OCI-LY1 (cell line): Measurements from ENCODE around the gene OLIG3.

ENCODE experiments used
- H2AFZ ChIP-seq: fragments of 200-600 bp; sonication (generic), shearing (Covaris generic); 2 replicates; pipeline ENCODE4 v1.6.0; 2014; ENCODE audit warnings: antibody characterized with exemption, mild to moderate bottlenecking, low read length
- H3F3A ChIP-seq: fragments of 200-600 bp; sonication (generic), shearing (Covaris generic); 2 replicates; pipeline ENCODE4 v1.6.0; 2014; ENCODE audit warnings: mild to moderate bottlenecking, antibody characterized with exemption, low read length, moderate library complexity; ENCODE audit not compliant: insufficient read depth
- H3K27ac ChIP-seq: fragments of 200-600 bp; sonication (generic); 2 replicates; pipeline ENCODE4 v1.5.1; 2014; ENCODE audit warnings: low read length, mixed run types, mild to moderate bottlenecking, low read depth; ENCODE audit not compliant: poor library complexity, severe bottlenecking
- H3K27me3 ChIP-seq: fragments of 200-600 bp; sonication (generic); 2 replicates; pipeline ENCODE4 v1.6.0; 2014; ENCODE audit warnings: antibody characterized with exemption, mild to moderate bottlenecking, low read length, moderate library complexity; ENCODE audit not compliant: insufficient read depth
- H3K36me3 ChIP-seq: fragments of 200-600 bp; sonication (generic); 2 replicates; pipeline ENCODE4 v1.6.1; 2014; ENCODE audit warnings: mild to moderate bottlenecking, antibody characterized with exemption, low read length, moderate library complexity, mixed read lengths; ENCODE audit not compliant: insufficient read depth
- H3K4me1 ChIP-seq: fragments of 200-600 bp; sonication (generic); 2 replicates; pipeline ENCODE4 v1.5.1; 2014; ENCODE audit warnings: mild to moderate bottlenecking, low read length, moderate library complexity; ENCODE audit not compliant: insufficient read depth, severe bottlenecking
- H3K4me2 ChIP-seq: fragments of 200-600 bp; sonication (generic), shearing (Covaris generic); 2 replicates; pipeline ENCODE4 v1.6.1; 2014; ENCODE audit warnings: low read length
- H3K4me3 ChIP-seq: fragments of 200-600 bp; sonication (generic); 2 replicates; pipeline ENCODE4 v1.5.1; 2014; ENCODE audit warnings: low read length, low read depth, mild to moderate bottlenecking, mixed read lengths; ENCODE audit not compliant: poor library complexity, severe bottlenecking
- H3K79me2 ChIP-seq: fragments of 200-600 bp; shearing (Covaris generic); 2 replicates; pipeline ENCODE4 v1.6.1; 2016; ENCODE audit warnings: mixed run types, low read length, mixed read lengths; ENCODE audit not compliant: insufficient read depth
- H3K9ac ChIP-seq: fragments of 200-600 bp; sonication (generic), shearing (Covaris generic); 2 replicates; pipeline ENCODE4 v1.6.1; 2014; ENCODE audit warnings: mild to moderate bottlenecking, low read length, mixed read lengths
- H3K9me2 ChIP-seq: fragments of 200-600 bp; sonication (generic), shearing (Covaris generic); 2 replicates; pipeline ENCODE4 v1.6.1; 2014; ENCODE audit warnings: low read depth, mild to moderate bottlenecking, low read length, mixed read lengths
- H3K9me3 ChIP-seq: fragments of 200-600 bp; shearing (Covaris generic); 2 replicates; pipeline ENCODE4 v1.6.1; 2014; ENCODE audit warnings: low read length, mixed read lengths
- H4K20me1 ChIP-seq: fragments of 200-600 bp; sonication (generic), shearing (Covaris generic); 2 replicates; pipeline ENCODE4 v1.6.0; 2016; ENCODE audit warnings: mild to moderate bottlenecking, low read length; ENCODE audit not compliant: insufficient read depth
- EZH2 ChIP-seq: fragments of 200-600 bp; sonication (generic), shearing (Covaris generic); IDR thresholded peaks from 2 replicates; pipeline ENCODE4 v1.8.0; 2017; ENCODE audit warnings: borderline replicate concordance, mixed run types, mild to moderate bottlenecking, antibody characterized with exemption, low read length, moderate library complexity, mixed read lengths
- TF ChIP-seq, protein P1 (sequence below): fragments of 200-600 bp; sonication (generic), shearing (Covaris generic); IDR thresholded peaks from 2 replicates; pipeline ENCODE4 v1.5.1; 2017; ENCODE audit warnings: mild to moderate bottlenecking, antibody characterized with exemption, low read length, moderate library complexity, mixed read lengths

Gene OLIG3

DNA sequence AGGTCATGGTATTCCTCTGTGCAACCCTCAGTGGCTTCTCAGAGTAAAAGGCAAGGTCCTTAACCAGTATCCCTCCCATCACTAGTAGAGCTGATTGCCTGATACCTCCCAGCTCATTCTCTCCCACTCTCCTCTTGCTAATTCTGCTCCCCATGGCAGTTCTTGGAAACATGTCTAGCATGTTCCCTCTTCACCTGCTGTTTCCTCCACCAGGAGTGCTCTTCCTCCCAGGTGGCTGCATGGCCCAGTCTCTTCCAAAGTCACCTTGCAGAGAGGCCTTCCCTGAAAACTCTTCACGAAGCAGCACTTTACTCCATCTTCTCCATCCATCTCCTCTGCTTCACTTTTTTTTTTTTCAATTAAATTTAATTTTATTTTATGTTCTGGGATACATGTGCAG lies 36.2 kb upstream of the OLIG3 start:
- TF ChIP-seq EZH2 = no peak
- TF ChIP-seq, protein P1, sequence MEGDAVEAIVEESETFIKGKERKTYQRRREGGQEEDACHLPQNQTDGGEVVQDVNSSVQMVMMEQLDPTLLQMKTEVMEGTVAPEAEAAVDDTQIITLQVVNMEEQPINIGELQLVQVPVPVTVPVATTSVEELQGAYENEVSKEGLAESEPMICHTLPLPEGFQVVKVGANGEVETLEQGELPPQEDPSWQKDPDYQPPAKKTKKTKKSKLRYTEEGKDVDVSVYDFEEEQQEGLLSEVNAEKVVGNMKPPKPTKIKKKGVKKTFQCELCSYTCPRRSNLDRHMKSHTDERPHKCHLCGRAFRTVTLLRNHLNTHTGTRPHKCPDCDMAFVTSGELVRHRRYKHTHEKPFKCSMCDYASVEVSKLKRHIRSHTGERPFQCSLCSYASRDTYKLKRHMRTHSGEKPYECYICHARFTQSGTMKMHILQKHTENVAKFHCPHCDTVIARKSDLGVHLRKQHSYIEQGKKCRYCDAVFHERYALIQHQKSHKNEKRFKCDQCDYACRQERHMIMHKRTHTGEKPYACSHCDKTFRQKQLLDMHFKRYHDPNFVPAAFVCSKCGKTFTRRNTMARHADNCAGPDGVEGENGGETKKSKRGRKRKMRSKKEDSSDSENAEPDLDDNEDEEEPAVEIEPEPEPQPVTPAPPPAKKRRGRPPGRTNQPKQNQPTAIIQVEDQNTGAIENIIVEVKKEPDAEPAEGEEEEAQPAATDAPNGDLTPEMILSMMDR = no peak
- Histone ChIP-seq H4K20me1 (no peaks in the 10 kb centered on the region), H3K27me3 (no peaks in the 10 kb centered on the region), H3K27ac (no peak overlapping the region), H3K36me3 (no peaks in the 10 kb centered on the region), H3K4me2 (no peak overlapping the region), H3F3A (no peaks in the 10 kb centered on the region), H3K9ac (no peak overlapping the region), H2AFZ (no peak overlapping the region), H3K4me1 (no peaks in the 10 kb centered on the region), H3K9me2 (no peaks in the 10 kb centered on the region), H3K79me2 (no peaks in the 10 kb centered on the region), H3K4me3 (no peak overlapping the region), H3K9me3 (no peaks in the 10 kb centered on the region; the same call in 1 of the 2 replicates)

DNA sequence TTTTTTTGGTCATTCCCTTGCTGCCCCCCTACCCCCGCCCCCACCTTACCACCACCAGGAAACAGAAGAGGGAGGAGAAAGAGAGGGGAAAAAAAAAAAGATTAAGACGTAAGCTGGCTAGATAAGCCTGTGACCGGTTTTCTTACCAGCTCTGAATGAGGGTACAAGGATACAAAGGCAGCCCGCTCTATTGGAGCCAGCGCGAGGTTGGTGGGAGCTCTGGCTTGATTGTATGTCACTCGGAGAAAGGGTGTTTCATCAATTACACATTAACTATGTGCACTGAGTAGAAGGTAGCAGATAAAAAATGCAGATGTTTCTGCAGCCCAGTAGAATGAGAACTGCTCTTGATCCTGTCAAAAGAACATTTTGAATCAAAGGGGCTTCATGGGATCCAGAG lies 28.6 kb upstream of the OLIG3 start:
- H4K20me1 ChIP-seq = no peaks in the 10 kb centered on the region
- no peaks in the 10 kb centered on the region; the same call in 1 of the 2 replicates for H3K9me3 ChIP-seq
- H3F3A ChIP-seq = no peaks in the 10 kb centered on the region
- H3K27ac ChIP-seq = no peak overlapping the region
- no peak overlapping the region for H3K9ac ChIP-seq
- H3K36me3 ChIP-seq = no peaks in the 10 kb centered on the region
- H3K79me2 ChIP-seq = no peaks in the 10 kb centered on the region
- TF ChIP-seq, protein P1 = no peak
- no peak for TF ChIP-seq EZH2
- H3K4me1 ChIP-seq = no peaks in the 10 kb centered on the region
- H3K9me2 ChIP-seq = no peaks in the 10 kb centered on the region
- no peak overlapping the region for H2AFZ ChIP-seq
- no peaks in the 10 kb centered on the region for H3K27me3 ChIP-seq
- H3K4me2 ChIP-seq = no peak overlapping the region
- no peak overlapping the region for H3K4me3 ChIP-seq

DNA sequence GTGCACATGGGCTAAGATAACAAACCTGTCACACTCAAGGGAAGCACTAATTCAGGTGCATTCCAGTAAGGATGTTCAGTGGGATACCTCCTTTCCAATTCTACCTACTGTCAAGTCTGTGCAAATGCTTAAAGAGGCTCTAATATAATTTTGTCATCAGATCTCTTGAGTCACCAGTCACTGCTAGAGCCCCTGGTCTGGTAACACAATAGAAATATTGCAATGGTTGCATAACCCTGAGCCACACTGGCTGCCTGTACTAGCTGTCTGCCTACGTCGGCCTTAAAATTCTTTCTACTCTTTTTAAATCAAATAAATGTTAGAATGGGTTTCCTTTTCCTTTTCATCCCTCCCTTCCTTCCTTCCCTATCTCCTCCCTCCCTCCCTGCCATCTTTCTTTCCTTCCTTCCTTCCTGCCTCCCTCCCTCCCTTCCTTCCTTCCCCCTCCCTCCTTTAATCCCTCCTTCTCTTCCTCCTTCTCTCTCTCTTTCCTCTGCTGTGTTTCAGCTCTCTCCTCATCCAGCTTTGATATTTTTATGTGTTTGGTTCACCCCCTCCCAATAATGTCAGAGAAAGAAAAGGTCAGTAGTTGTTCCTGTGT lies 28.1 kb upstream of the OLIG3 start:
- Histone ChIP-seq H3K9ac (no peak overlapping the region), H3K27me3 (no peaks in the 10 kb centered on the region), H4K20me1 (no peaks in the 10 kb centered on the region), H3F3A (no peaks in the 10 kb centered on the region), H3K36me3 (no peaks in the 10 kb centered on the region), H3K79me2 (no peaks in the 10 kb centered on the region), H3K9me3 (no peaks in the 10 kb centered on the region; the same call in 1 of the 2 replicates), H3K9me2 (no peaks in the 10 kb centered on the region), H3K4me2 (no peak overlapping the region), H3K4me3 (no peak overlapping the region), H2AFZ (no peak overlapping the region), H3K27ac (no peak overlapping the region), H3K4me1 (no peaks in the 10 kb centered on the region)
- TF ChIP-seq EZH2 = no peak

DNA sequence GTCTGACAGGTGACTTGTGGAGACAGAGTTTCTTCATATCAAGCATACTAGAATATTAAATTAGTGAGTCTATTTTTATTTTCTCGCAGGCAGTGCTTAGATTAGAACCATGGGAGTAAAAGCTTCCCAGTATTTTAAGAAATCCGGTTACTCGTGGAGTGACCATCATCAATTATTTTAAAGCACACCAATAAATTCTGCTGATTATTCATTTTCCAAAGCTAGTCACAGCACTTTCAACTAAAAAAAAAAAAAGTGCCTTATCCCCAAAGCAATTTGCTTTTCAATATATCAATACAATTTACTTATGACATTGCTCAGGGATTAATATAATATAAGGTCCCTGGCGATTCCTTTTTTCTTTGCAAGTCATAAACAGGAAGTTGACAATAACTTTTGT lies 26.3 kb upstream of the OLIG3 start:
- no peaks in the 10 kb centered on the region for H4K20me1 ChIP-seq
- no peaks in the 10 kb centered on the region for H3K27me3 ChIP-seq
- no peaks in the 10 kb centered on the region for H3K9me2 ChIP-seq

More for the DNA sequence above, 26.3 kb upstream of the OLIG3 start:
- Histone ChIP-seq H3K4me1 (no peaks in the 10 kb centered on the region), H3F3A (no peaks in the 10 kb centered on the region), H3K27ac (no peak overlapping the region), H3K4me3 (no peak overlapping the region), H3K36me3 (no peaks in the 10 kb centered on the region), H3K4me2 (no peak overlapping the region), H3K79me2 (no peaks in the 10 kb centered on the region), H3K9me3 (no peaks in the 10 kb centered on the region), H3K9ac (no peak overlapping the region), H2AFZ (no peak overlapping the region)
- TF ChIP-seq, protein P1 = no peak
- TF ChIP-seq EZH2 = no peak
